GM12891 (cell line): ENCODE measurements around the gene SLCO4A1.

Source experiments
- PAX5 ChIP-seq: IDR thresholded peaks from 2 replicates; pipeline ENCODE4 v1.6.1; 2011; ENCODE audit warnings: low read length, moderate library complexity, mild to moderate bottlenecking; ENCODE audit not compliant: insufficient read depth, severe bottlenecking
- POLR2A ChIP-seq: IDR thresholded peaks from 2 replicates; pipeline ENCODE4 v1.6.1; 2011; ENCODE audit warnings: low read depth, low read length, control low read depth
- POLR2AphosphoS5 ChIP-seq: IDR thresholded peaks from 2 replicates; pipeline ENCODE4 v1.6.1; 2011; ENCODE audit warnings: low read depth, low read length, control low read depth
- POU2F2 ChIP-seq: IDR thresholded peaks from 2 replicates; pipeline ENCODE4 v1.6.1; 2011; ENCODE audit warnings: low read depth, mild to moderate bottlenecking, control low read depth, low read length, moderate library complexity
- TAF1 ChIP-seq: IDR thresholded peaks from 2 replicates; pipeline ENCODE4 v1.6.1; 2011; ENCODE audit warnings: low read depth, low read length, control low read depth

DNA sequence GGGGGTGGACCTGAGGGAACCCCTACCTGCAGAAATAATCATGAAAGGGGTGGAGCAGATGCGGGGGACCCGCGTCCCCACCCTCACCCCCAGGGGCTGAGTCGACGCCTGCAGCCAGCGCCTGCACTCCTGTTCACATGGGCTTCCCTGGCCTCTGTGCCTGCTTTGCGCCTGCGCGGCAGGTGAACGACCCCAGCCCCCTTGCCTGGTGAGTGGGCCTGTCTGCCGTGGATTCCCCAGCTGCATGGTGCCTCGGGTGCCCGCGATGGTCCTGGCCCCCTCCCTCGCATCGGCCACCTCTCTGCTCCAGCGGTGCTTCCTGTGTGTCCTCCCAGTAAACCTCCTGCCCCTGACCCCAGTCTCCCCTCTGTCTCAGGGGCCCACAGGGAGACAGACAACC lies 47.6 kb downstream of the SLCO4A1 start:
- TF ChIP-seq POLR2A (no peak), POLR2AphosphoS5 (no peak), TAF1 (no peak), POU2F2 (no peak), PAX5 (no peak)
